Embryonic facial prominence (tissue), 1 donor: ENCODE measurements around the gene KCNA3.

Experiments used
- DNase-seq: peaks from one replicate; pipeline ENCODE4 v3.0.0-alpha.2; 2016; ENCODE audit errors: extremely low spot score

The KCNA3 gene

DNA sequence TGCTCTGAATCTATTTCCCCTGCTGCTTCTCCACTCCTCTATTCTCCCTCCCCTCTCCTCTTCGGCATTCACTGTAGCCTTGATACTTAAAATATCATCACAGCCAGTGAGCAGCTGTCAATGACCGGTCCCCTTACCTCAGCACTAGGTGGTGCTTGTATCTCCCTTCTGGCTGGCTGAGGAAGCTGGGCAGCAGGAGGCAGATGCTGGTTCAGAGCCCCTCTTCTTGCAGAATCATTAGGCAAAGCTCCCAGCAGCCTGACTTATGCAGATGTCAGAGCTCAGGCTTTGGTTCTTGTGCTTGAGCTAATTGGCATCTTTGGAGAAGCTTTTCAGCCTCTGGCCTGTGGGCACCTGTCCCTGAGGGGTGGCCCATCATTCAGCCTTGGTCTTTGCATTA lies 36.7 kb downstream of the KCNA3 start:
- no peak for DNase-seq

- no peak for DNase-seq
Observed at GRCh38 chr1:110637475-110637874, 37.3 kb downstream of the KCNA3 start.

DNA sequence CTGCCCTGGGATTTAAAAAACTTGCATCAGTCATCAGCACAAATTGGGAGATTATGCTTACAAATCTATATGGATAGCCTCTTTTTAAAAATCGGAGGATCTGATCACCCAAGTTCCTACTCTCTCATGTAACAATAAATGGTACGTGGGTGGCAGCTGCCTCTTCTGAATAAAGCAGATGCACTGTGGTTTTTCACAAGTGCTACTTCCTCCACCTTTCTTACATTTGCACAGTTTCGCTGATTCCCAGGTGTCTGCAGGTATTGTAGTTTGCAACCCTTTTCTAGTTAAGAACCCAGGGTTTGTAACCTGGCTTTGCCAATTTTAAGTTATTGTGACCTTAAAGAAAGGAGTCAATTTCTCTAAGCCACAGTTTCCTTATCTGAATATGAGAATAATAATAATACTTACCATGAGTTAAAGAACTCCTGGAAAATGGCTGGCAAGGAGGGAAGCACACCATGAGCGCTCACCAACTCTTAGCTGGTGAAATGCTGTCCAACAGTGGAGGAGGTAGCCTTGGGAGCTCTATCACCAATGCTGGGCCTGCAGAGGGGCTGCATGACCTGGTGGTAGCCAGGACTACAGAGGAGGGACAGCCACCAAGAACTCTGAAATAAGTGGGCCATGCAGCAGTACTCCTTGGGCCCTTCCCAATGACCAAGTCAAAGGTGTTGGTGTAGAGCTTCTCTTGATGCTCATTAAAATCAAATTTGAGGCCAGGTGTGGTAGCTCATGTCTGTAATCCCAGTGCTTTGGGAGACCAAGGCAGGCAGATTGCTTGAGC lies 38.4 kb downstream of the KCNA3 start:
- no peak for DNase-seq

DNA sequence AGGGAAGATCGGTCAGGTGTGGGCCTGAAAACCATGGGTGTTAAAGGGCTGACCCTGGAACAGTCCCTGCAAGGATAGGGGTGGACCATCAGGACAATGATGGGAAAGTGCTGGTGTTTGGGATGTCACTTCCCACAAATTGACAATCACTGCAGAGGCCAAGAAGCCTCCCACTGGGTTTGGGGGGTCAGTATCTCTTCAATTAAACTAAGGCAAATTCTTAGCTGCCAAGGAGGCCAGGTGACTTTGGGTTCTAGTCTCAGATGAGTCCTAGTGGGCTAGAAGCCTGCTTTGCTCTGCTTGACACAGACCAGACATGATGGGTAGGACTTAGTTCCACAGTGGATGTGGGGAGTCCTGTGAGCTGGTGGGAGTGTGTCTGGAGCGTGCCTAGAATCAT lies 39.3 kb downstream of the KCNA3 start:
- no peak for DNase-seq

DNA sequence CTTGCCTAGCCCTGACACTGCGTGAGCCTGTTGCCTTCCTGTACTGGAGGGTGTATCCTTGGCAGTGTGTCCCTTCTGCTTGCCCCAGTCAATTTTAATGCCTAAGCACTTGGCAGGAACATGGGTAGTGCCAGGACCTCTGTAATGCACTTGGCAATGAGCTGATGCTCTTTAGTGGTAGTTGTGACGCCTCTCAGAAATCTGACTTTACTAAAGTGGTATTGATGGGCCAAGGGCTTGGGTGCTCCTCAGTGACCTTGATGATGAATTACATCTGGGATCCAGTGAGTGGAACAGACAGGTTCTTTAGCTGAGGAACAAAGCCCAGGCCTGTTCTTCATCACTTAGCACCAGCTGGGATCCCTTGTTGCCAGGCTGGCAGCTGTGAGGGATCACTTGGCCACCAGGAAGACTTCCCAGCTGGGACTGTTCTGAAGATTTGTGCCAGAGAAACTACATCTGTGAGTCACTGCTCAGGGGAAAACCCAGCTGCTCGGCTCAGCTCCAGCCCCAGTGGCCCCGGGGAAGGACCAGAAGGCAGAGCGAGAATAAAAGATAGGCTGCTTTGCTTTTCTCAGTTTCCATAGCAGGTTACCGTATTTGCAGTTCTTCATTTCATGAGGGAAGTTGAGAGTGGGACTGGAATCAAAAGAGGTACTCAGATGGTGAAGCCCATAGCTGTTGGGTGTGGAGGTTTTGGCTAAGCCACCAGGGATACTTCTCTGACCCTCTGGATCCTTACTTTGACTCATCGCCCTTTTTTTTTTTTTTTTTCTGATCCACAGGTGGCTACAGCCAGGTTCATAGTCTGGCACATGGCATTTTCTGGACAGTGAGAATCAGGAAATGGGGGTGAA lies 40.1 kb downstream of the KCNA3 start:
- no peak for DNase-seq

GRCh38 chr1:110634086-110634454 lies 40.7 kb downstream of the KCNA3 start:
- DNase-seq, result no peak

- DNase-seq, result no peak
Observed at GRCh38 chr1:110633646-110634030, 41.1 kb downstream of the KCNA3 start.

GRCh38 chr1:110631836-110632620 lies 42.7 kb downstream of the KCNA3 start:
- DNase-seq, result no peak

- no peak for DNase-seq
Observed at GRCh38 chr1:110630839-110631663, 43.7 kb downstream of the KCNA3 start.

GRCh38 chr1:110628323-110629105 lies 46.2 kb downstream of the KCNA3 start:
- DNase-seq, result no peak

DNA sequence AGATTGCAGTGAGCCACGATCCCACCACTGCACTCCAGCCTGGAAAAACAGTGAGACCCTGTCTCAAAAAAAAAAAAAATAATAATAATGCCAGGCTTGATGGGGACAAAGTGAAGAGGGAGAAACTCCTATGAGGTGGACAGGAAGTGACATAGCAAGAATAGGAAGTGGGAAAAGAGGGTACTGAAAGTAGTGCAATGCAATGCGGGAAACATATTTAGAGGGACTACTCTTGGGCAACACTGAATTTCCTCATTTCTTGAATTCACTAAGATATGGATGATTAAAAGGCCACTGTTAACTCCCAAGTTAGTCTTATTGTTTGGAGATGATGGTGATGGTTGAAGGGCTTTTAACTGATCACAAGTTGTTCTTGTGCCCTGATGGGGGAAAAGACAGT lies 47.0 kb downstream of the KCNA3 start:
- DNase-seq, result no peak

DNA sequence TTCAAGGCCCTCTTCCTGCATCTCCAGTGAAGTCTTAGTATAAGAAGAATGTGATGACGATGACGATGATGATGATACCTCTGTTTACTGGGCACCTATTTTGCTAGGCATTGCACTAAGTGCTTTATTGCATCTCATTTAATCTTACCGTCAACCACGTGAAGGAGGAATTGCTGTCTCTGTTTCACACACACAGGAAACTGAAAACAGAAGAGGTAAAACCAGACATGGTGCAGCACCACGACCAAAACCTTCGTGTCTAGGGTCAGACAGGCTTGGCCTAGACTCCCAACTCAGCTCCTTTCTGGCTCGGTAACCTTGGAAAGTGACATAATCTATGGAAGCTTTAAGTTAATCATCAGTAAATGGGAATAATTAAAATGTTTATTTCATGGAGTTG lies 47.9 kb downstream of the KCNA3 start:
- no peak for DNase-seq
